H1 (cell line): ENCODE measurements around the gene TRIM9. TPM values are rescaled to one million over a fixed set of nuclear protein-coding genes. Genes with fewer than 3 reads are reported as not detected.

ENCODE experiments used
- CTCF ChIA-PET: fragments of 300-600 bp; sonication (Branson Sonifier 250); formaldehyde crosslinking; loops from one replicate; lab custom pipeline; 2021; ENCODE audit not compliant: partially characterized antibody; lab: Charles Lee
- POLR2A ChIA-PET: fragments of 300-600 bp; sonication (Branson Sonifier 250); formaldehyde crosslinking; loops from one replicate; lab custom pipeline; 2021; ENCODE audit warnings: inconsistent platforms; ENCODE audit not compliant: partially characterized antibody; lab: Charles Lee
- DNase-seq, 2 experiments: peaks; one replicate each; pipeline versions ENCODE4 v3.0.0 to v3.0.0-alpha.2; 2010 to 2022; ENCODE audit warnings: low spot score in 2 of 2, low read depth in 1 of 2, mixed read lengths in 1 of 2
- FAIRE-seq: peaks from 2 replicates; lab custom pipeline; 2011; peaks lifted over from hg19 to GRCh38; lab: Jason Lieb, UNC
- H2AFZ ChIP-seq: 2 replicates; pipeline ENCODE4 v1.8.1; 2012; ENCODE audit warnings: low read length, inconsistent platforms
- H2AK5ac ChIP-seq: 2 replicates; pipeline ENCODE4 v1.6.1; 2013; ENCODE audit warnings: low read depth, low read length
- H2BK120ac ChIP-seq: replicated peaks from 2 replicates; pipeline ENCODE3; 2013; ENCODE audit warnings: low read depth, low read length, inconsistent platforms
- H2BK12ac ChIP-seq: 2 replicates; pipeline ENCODE4 v1.6.1; 2013; ENCODE audit warnings: low read depth, low read length
- H2BK15ac ChIP-seq: 2 replicates; pipeline ENCODE4 v1.6.1; 2013; ENCODE audit warnings: low read length
- H2BK20ac ChIP-seq: 2 replicates; pipeline ENCODE4 v1.6.1; 2013; ENCODE audit warnings: low read length
- H2BK5ac ChIP-seq: 2 replicates; pipeline ENCODE4 v1.6.1; 2013; ENCODE audit warnings: low read depth, low read length
- H3K14ac ChIP-seq: 2 replicates; pipeline ENCODE4 v1.6.1; 2013; ENCODE audit warnings: inconsistent platforms; ENCODE audit not compliant: insufficient read length
- H3K18ac ChIP-seq: 2 replicates; pipeline ENCODE4 v1.6.1; 2013; ENCODE audit warnings: low read length; ENCODE audit errors: extremely low read depth
- H3K23ac ChIP-seq: 2 replicates; pipeline ENCODE4 v1.6.1; 2013; ENCODE audit warnings: inconsistent platforms; ENCODE audit not compliant: insufficient read length
- H3K23me2 ChIP-seq: 2 replicates; pipeline ENCODE4 v1.6.1; 2013; ENCODE audit warnings: low read depth, low read length
- H3K27ac ChIP-seq: 2 replicates; pipeline ENCODE4 v1.6.1; 2011; ENCODE audit warnings: low read depth, low read length, inconsistent platforms
- H3K27me3 ChIP-seq, 4 experiments: replicated peaks in 1 of 4; 1 replicate in 1 of 4; 2 replicates in 3 of 4; pipeline versions ENCODE4 v1.6.1 to v1.8.1; 2011 to 2013; ENCODE audit warnings: low read length in 3 of 4, mild to moderate bottlenecking in 3 of 4, inconsistent platforms in 2 of 4, mixed read lengths in 2 of 4, moderate library complexity in 1 of 4; ENCODE audit not compliant: control insufficient read depth in 3 of 4, insufficient read depth in 3 of 4; ENCODE audit errors: extremely low read depth in 1 of 4
- H3K36me3 ChIP-seq, 4 experiments: 2 replicates each; pipeline versions ENCODE4 v1.6.1 to v1.8.1; 2011 to 2013; ENCODE audit warnings: mild to moderate bottlenecking in 4 of 4, low read length in 3 of 4, moderate library complexity in 2 of 4, control low read depth in 1 of 4, inconsistent platforms in 1 of 4; ENCODE audit not compliant: insufficient read depth in 4 of 4, control insufficient read depth in 2 of 4
- H3K4ac ChIP-seq: replicated peaks from 2 replicates; pipeline ENCODE3; 2013; ENCODE audit warnings: low read length, low read depth, mixed read lengths, inconsistent platforms; ENCODE audit not compliant: insufficient read length
- H3K4me1 ChIP-seq, 4 experiments: replicated peaks in 1 of 4; 1 replicate in 1 of 4; 2 replicates in 3 of 4; pipeline versions ENCODE4 v1.6.1 to v1.8.1; 2011 to 2013; ENCODE audit warnings: low read length in 3 of 4, inconsistent platforms in 2 of 4, mixed read lengths in 1 of 4; ENCODE audit not compliant: insufficient read depth in 4 of 4, control insufficient read depth in 3 of 4
- H3K4me2 ChIP-seq, 2 experiments: 2 replicates each; pipeline versions ENCODE4 v1.6.1 to v1.8.1; 2011 to 2013; ENCODE audit warnings: low read depth in 2 of 2, low read length in 2 of 2, control low read depth in 1 of 2, inconsistent platforms in 1 of 2, mild to moderate bottlenecking in 1 of 2; ENCODE audit not compliant: insufficient read depth in 1 of 2
- H3K4me3 ChIP-seq, 4 experiments: fragments of 200-600, 300-600 bp in 1 of 4; sonication (generic), shearing (Covaris generic), sonication (Bioruptor Twin) in 1 of 4; 2 replicates each; pipeline versions ENCODE4 v1.5.1 to v1.8.1; 2011 to 2016; ENCODE audit warnings: low read length in 4 of 4, low read depth in 3 of 4, control low read depth in 2 of 4, inconsistent platforms in 2 of 4, mild to moderate bottlenecking in 2 of 4, mixed read lengths in 1 of 4, moderate library complexity in 1 of 4; ENCODE audit not compliant: insufficient read depth in 2 of 4; ENCODE audit errors: extremely low read depth in 1 of 4
- H3K56ac ChIP-seq: replicated peaks from 2 replicates; pipeline ENCODE3; 2013; ENCODE audit warnings: low read depth, mild to moderate bottlenecking, mixed read lengths, low read length, inconsistent platforms; ENCODE audit not compliant: insufficient read length
- H3K79me1 ChIP-seq: 2 replicates; pipeline ENCODE4 v1.6.1; 2013; ENCODE audit warnings: low read depth, low read length, control low read depth
- H3K79me2 ChIP-seq, 2 experiments: 2 replicates each; pipeline versions ENCODE4 v1.6.1 to v1.8.1; 2012 to 2013; ENCODE audit warnings: low read length in 2 of 2, mild to moderate bottlenecking in 2 of 2, inconsistent platforms in 1 of 2; ENCODE audit not compliant: insufficient read depth in 2 of 2, control insufficient read depth in 1 of 2
- H3K9ac ChIP-seq, 4 experiments: replicated peaks in 1 of 4; 1 replicate in 1 of 4; 2 replicates in 3 of 4; pipeline versions ENCODE4 v1.6.1 to v1.8.1; 2011 to 2013; ENCODE audit warnings: low read depth in 3 of 4, low read length in 3 of 4, control low read depth in 2 of 4, mild to moderate bottlenecking in 2 of 4, moderate library complexity in 2 of 4, inconsistent platforms in 1 of 4; ENCODE audit errors: extremely low read depth in 1 of 4
- H3K9me3 ChIP-seq, 2 experiments: 2 replicates each; pipeline versions ENCODE4 v1.6.1 to v1.8.1; 2012 to 2013; ENCODE audit warnings: mild to moderate bottlenecking in 2 of 2, moderate library complexity in 2 of 2, control low read depth in 1 of 2, inconsistent platforms in 1 of 2, low read depth in 1 of 2, low read length in 1 of 2, mixed read lengths in 1 of 2; ENCODE audit not compliant: insufficient read depth in 2 of 2
- H4K20me1 ChIP-seq, 2 experiments: replicated peaks in 1 of 2; 2 replicates each; pipeline versions ENCODE3 to v1.8.1; 2011 to 2013; ENCODE audit warnings: inconsistent platforms in 2 of 2, low read length in 2 of 2, mild to moderate bottlenecking in 1 of 2; ENCODE audit not compliant: insufficient read depth in 2 of 2, control insufficient read depth in 1 of 2
- H4K5ac ChIP-seq: 2 replicates; pipeline ENCODE4 v1.6.1; 2013; ENCODE audit warnings: low read length, low read depth, mixed read lengths, inconsistent platforms; ENCODE audit not compliant: insufficient read length
- H4K8ac ChIP-seq: 2 replicates; pipeline ENCODE4 v1.8.0; 2013; ENCODE audit warnings: mild to moderate bottlenecking, moderate library complexity, low read length, inconsistent platforms; ENCODE audit not compliant: insufficient read depth; ENCODE audit errors: extremely low read depth
- H4K91ac ChIP-seq: replicated peaks from 2 replicates; pipeline ENCODE3; 2013; ENCODE audit warnings: low read length, mixed read lengths, inconsistent platforms; ENCODE audit not compliant: insufficient read length
- BCL11A ChIP-seq, 2 experiments: IDR thresholded peaks; one replicate each; pipeline ENCODE4 v1.6.1; 2011; ENCODE audit warnings: low read depth in 2 of 2, low read length in 2 of 2, mild to moderate bottlenecking in 2 of 2
- E2F6 ChIP-seq: IDR thresholded peaks from 2 replicates; pipeline ENCODE4 v1.6.1; 2012; ENCODE audit warnings: inconsistent platforms
- EP300 ChIP-seq, 2 experiments: IDR thresholded peaks; 1 replicate in 1 of 2; 2 replicates in 1 of 2; pipeline ENCODE4 v1.6.1; 2011 to 2012; ENCODE audit warnings: low read depth in 2 of 2, low read length in 2 of 2, mild to moderate bottlenecking in 2 of 2, borderline replicate concordance in 1 of 2, inconsistent platforms in 1 of 2, moderate library complexity in 1 of 2
- POU5F1 ChIP-seq: IDR thresholded peaks from 2 replicates; pipeline ENCODE4 v1.6.1; 2011; ENCODE audit warnings: low read depth, mild to moderate bottlenecking, low read length, moderate library complexity
- RNF2 ChIP-seq: fragments of 200-900, 300-1000 bp; sonication (generic); IDR thresholded peaks from 2 replicates; pipeline ENCODE4 v1.7.1; 2016; ENCODE audit warnings: borderline replicate concordance, low read depth, mild to moderate bottlenecking, antibody characterized with exemption, low read length; ENCODE audit not compliant: poor library complexity, severe bottlenecking; ENCODE audit errors: missing control alignments
- SIRT6 ChIP-seq: IDR thresholded peaks from one replicate; pipeline ENCODE4 v1.7.1; 2012; ENCODE audit warnings: low read length, inconsistent platforms
- TAF1 ChIP-seq: IDR thresholded peaks from 2 replicates; pipeline ENCODE4 v1.6.1; 2011; ENCODE audit warnings: mild to moderate bottlenecking, low read depth, low read length
- WGBS, 2 experiments: shearing (Covaris generic) in 1 of 2; methylation state at CpG; one replicate each; pipeline versions ENCODE4 v1.1.6 to v1.1.7; 2013 to 2015; ENCODE audit warnings: low lambda C conversion rate in 2 of 2, mixed read lengths in 2 of 2, inconsistent platforms in 1 of 2, low coverage in 1 of 2, missing lambda C conversion rate in 1 of 2; ENCODE audit not compliant: insufficient replicate concordance in 2 of 2, insufficient coverage in 1 of 2, insufficient read length in 1 of 2; ENCODE audit errors: extremely low coverage in 1 of 2, missing lambda C conversion rate in 1 of 2; 5-methylcytosine and 5-hydroxymethylcytosine counted together
- polyA plus RNA-seq, 7 experiments: library from polyadenylated mRNA; depleted of rRNA in 3 of 7; stranded (reverse) in 5 of 7; unstranded in 2 of 7; fragments of >200 nt in 5 of 7; fragments of 200-250 nt in 2 of 7; gene quantifications; 1 replicate in 5 of 7; 2 replicates in 1 of 7; 4 replicates in 1 of 7; pipeline versions ENCODE4 v1.2.1 to v1.2.3, GENCODE V29; 2011 to 2013; ENCODE audit warnings: missing spikeins in 2 of 7, mixed read lengths in 2 of 7
- total RNA-seq: library from RNA; stranded (reverse); fragmentation: NEBNext Ultra II Directional; extraction: Animal tissue kit (Norgen Biotek cat#: 25700); gene quantifications from 2 replicates; pipeline ENCODE4 v1.2.1, GENCODE V29; 2021
- TF ChIP-seq, protein P1 (sequence below): IDR thresholded peaks from 2 replicates; pipeline ENCODE4 v1.6.1; 2012; ENCODE audit warnings: inconsistent platforms

The TRIM9 gene
- total and polyA plus RNA-seq, 2 of the 8 experiments (the other 6 are each of a cell fraction or from before 2014, with no cell fraction given) = 2.7 to 5.4 TPM

GRCh38 chr14:51095854-51096823 lies 1.2 kb upstream of the TRIM9 start:
- 32% methylated on average over 19 of the region's 19 CpGs; no CpG with 5 or more reads in 1 of the 2 experiments for WGBS, 2 experiments
- ChIA-PET CTCF (interaction anchor here (0.5 to 3.0 kb wide), 9 partner anchors 8 to 181 kb away, joined by 3 to 7 read pairs (median 4); no protein-coding TSS in a partner anchor), POLR2A (interaction anchor here (0.6 to 1.4 kb wide), 2 partner anchors 8 to 961 kb away, joined by 3 to 8 read pairs; no protein-coding TSS in a partner anchor)
- Histone ChIP-seq H4K8ac (no peak overlapping the region; the same call in 1 of the 2 replicates), H3K4ac (no peak overlapping the region), H2BK120ac (no peak overlapping the region), H3K18ac (0 out of 2 replicates have a peak overlapping the region, but pooled peaks have one; percentile 17), H3K79me2 (no peaks in the 10 kb centered on the region), H4K5ac (no peak overlapping the region), H3K4me3 (peak overlapping the region; percentile 44 to 75 (median 64)), H3K23ac (no peak overlapping the region), H3K9me3 (no peaks in the 10 kb centered on the region), H2AFZ (peak overlapping the region; percentile 82), H2BK15ac (no peak overlapping the region), H3K56ac (no peak overlapping the region), H3K27me3 (peaks cover 19 to 46% (median 28%) of the 10 kb centered on the region in 4 experiments), H3K36me3 (no peaks in the 10 kb centered on the region), H3K14ac (no peak overlapping the region), H2BK12ac (no peak overlapping the region), H3K9ac (peak overlapping the region in 1 of 4 experiments; percentile 0; a peak in 1 of 7 replicates), H2AK5ac (no peak overlapping the region), H3K4me1 (peaks cover 0 to 21% (median 9%) of the 10 kb centered on the region in 4 experiments; a peak in 6 of 7 replicates), H2BK5ac (no peak overlapping the region), H3K23me2 (peaks cover 23% of the 10 kb centered on the region; the same call in 1 of the 2 replicates), H3K27ac (no peak overlapping the region), H3K79me1 (no peaks in the 10 kb centered on the region), H3K4me2 (peak overlapping the region; percentile 86 to 96), H2BK20ac (no peak overlapping the region), H4K20me1 (peaks cover 3 to 5% of the 10 kb centered on the region in 2 experiments), H4K91ac (no peak overlapping the region)
- FAIRE-seq (no peak), DNase-seq (no peak)
- TF ChIP-seq SIRT6 (no peak), E2F6 (peak; percentile 73; the same call in 1 of the 2 replicates), POU5F1 (no peak), BCL11A (IDR thresholded peaks at IDR 0.05; ENCODE audit: low read depth in 2 of 2, low read length in 2 of 2) (no peak), RNF2 (peak; percentile 53), EP300 (IDR thresholded peaks at IDR 0.05; ENCODE audit: borderline replicate concordance in 1 of 2, low read depth in 2 of 2, low read length in 2 of 2) (no peak), TAF1 (no peak)
- TF ChIP-seq, protein P1, sequence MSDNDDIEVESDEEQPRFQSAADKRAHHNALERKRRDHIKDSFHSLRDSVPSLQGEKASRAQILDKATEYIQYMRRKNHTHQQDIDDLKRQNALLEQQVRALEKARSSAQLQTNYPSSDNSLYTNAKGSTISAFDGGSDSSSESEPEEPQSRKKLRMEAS = peak; percentile 80
